Right ventricle myocardium inferior (tissue), 1 donor: ENCODE data around the gene MIEF2. TPM values are rescaled to one million over a fixed set of nuclear protein-coding genes. Genes with fewer than 3 reads are reported as not detected.
"Not testable (repeated sequence)": the region's sequence is repeated elsewhere in the genome, so short reads cannot be mapped to it uniquely, and the experiment has no call there.

Experiments
- ATAC-seq: fragments of 200-7000 bp; cut with Tn5 transposase; one replicate; pipeline ENCODE4 v1.9.1; 2020; ENCODE audit warnings: mild to moderate bottlenecking, moderate library complexity
- DNase-seq: peaks from one replicate; pipeline ENCODE4 v3.0.0; 2021; ENCODE audit errors: missing footprints
- intact Hi-C: fragments of 100-400 bp; cut with DNase I; formaldehyde crosslinking; loops from one replicate; pipeline ENCODE4 v1.11.0; 2022
- long read RNA-seq: library from polyadenylated mRNA; unstranded; transcript quantifications from one replicate; pipeline ENCODE4 v2.0.0, GENCODE V29; 2021
- total RNA-seq: library from RNA; stranded (reverse); fragmentation: NEBNext Ultra II Directional; extraction: Animal tissue kit (Norgen Biotek cat#: 25700); gene quantifications from one replicate; pipeline ENCODE4 v1.2.1, GENCODE V29; 2021
- donor health status: DM: no; HTN: yes; CAD: no; lungs with severe emphysema.

MIEF2 gene, protein sequence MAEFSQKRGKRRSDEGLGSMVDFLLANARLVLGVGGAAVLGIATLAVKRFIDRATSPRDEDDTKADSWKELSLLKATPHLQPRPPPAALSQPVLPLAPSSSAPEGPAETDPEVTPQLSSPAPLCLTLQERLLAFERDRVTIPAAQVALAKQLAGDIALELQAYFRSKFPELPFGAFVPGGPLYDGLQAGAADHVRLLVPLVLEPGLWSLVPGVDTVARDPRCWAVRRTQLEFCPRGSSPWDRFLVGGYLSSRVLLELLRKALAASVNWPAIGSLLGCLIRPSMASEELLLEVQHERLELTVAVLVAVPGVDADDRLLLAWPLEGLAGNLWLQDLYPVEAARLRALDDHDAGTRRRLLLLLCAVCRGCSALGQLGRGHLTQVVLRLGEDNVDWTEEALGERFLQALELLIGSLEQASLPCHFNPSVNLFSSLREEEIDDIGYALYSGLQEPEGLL
- 31.3 TPM for total RNA-seq
- long read RNA-seq, transcript MIEF2-201 (4 exons, 3,364 nt): major isoform, 52 of 61 reads
- long read RNA-seq, partial matches to known transcripts: 3 of 61 reads
- long read RNA-seq, other reads (novel, unspliced or antisense): 3 of 61 reads

DNA sequence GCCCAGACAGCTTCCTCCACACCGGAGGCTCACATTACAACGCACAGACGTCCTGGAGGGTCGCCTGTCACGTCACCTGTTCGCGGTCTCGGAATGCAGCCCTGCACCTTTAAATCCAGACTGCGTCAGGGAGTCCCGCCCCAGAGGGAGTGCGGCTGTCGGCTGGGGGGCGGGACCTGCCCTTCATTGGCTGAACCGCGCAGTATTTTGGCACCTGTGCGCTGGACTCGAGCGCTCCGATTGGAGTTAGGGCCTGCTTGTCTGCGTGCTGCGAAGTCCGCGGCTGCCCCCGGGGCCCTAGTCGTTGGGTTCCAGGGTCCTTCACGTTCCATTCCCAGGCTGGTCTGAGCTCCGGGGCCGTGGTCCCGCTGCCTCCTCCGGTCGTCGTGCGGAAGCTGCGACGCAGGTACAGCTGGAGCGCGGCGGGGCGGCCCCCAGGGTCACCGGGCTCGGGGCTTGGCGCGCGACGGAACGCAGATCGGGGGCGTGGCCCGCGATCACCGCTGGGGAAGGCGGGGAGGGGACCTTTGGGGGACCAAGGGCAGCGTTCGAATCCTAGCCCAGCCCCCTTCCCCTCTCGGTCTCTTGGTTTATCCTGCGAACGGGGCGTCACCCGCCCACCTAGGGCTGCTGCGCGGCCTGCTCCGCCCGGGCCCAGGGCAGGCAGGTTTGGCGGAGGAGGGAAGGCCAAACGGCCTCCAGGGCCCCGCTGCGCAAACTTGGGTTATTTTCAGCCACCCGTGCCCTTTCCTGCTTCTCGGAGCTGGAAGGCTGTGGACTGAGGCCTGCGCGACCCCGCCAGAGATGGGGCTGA lies at the start of gene MIEF2:
MIEF2 (plus strand) TSS at position 331 of the 814 bp plus-strand sequence. CDS start 2,059 bp downstream, outside the sequence.
- ATAC-seq: peak; percentile 87
- peak; percentile 98 for DNase-seq
- intact Hi-C loops: loop anchor here (1.0 to 2.0 kb wide), 2 partner anchors 54 to 120 kb away; partner anchors contain the start of genes SMCR8 and TOP3A

DNA sequence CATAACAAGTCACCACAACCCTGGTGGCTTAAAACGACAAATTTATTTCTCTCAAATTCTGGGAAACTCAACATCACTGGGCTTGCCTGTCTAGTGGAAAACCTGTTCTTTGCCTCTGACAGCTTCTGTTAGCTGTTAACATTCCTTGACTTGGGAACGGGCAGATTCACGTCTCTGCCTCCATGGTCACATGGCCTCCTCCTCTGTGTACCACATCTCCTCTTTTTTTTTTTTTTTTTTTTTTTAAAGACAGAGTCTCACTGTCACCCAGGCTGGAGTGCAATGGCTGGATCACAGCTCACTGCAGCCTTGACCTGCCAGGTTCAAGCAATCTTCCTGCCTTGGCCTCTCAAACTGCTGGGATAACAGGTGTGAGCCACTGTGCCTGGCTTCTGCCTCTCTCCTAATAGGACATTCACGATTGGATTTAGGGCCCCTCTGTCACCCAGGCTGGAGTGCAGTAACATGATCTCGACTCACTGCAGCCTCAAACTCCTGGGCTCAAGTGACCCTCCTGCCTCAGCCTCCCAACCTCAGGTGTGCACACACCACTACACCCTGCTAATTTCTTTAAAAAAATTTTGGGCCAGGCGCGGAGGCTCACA lies 46.7 kb upstream of the MIEF2 start:
- no peak for ATAC-seq
- intact Hi-C loops: no loop called here
- no peak for DNase-seq

DNA sequence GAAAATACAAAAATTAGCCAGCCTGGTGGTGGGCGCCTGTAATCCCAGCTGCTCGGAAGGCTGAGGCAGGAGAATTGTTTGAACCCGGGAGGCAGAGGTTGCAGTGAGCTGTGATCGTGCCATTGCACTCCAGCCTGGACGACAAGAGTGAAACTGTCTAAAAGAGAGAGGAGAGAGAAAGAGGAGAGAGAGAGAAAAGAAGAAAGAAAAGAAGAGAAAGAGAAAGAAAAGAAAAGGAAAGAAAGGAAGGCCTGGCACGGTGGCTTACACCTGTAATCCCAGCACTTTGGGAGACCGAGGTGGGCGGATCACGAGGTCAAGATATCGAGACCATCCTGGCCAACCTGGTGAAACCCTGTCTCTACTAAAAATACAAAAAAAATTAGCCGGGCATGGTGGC lies 43.6 kb upstream of the MIEF2 start:
- not testable (repeated sequence) for ATAC-seq, DNase-seq
- intact Hi-C loops: loop anchor here (5.0 kb wide), 2 partner anchors 35 to 75 kb away; partner anchors contain the start of gene ALKBH5

DNA sequence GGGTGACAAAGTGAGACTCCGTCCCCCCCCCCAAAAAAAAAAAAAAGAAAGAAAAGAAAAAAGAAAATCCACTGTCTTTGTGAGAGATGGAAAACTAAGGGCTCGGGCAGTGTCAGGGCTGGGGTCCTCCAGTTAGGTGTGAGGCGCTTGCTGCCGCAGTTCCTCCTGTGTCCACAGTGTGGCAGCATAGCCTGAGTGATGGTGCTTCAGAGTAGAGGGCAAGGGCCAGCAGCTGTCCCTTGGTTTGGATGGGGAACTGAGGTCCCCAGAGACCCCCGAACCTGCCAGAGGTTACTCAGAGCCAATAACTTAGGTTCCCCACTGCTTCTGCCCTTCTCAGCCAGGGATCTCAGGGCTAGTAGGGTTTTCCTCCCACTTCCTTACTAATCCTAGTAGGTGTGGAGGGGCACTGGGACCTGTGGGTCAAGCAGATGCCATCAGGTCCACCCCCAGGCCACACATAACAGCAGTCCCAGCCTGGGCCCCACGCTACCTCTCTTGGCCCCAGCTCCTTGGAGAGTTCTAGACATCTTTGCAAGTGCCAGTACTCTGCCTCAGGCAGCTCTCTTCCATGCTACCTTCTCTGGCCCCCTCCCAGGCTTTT lies 42.9 kb upstream of the MIEF2 start:
- intact Hi-C loops: loop anchor here (5.0 kb wide), 2 partner anchors 35 to 75 kb away; partner anchors contain the start of gene ALKBH5
- DNase-seq: peak; percentile 80
- ATAC-seq: peak; percentile 79

DNA sequence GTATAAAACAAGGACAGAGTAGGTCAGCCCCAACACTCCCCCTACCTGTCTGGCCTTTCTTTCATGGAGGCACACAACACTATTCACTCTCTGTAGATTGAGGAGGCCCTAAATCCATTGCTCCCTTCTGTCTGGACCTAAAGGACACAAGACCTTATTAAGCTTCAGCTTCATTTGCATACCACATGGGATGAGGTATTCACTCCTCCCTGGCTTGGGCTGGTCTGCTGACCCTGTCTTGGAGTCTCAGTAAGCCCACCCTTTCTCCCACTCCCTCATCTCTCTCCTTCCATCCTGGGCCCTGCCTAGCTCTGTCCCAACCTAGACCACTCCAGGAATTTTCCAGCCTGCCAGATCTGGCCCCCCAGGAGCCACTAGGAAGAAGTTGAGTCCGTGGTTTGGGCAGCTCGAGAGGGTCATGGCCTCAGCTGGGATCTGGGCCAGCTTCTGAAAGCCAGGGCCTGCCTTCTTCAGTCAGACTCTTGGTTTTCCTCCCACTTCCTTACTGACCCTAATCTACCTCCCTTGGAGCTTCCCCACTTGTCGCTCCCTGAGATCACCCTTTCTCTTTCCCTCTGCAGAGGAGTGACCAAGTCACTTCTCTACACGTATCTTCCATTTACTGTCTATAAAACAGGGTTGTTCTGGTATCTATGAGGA lies 41.6 kb upstream of the MIEF2 start:
- peak; percentile 58 for ATAC-seq
- intact Hi-C loops: loop anchor here (5.0 kb wide), 2 partner anchors 37 to 77 kb away; partner anchors contain the start of gene ALKBH5
- no peak for DNase-seq

DNA sequence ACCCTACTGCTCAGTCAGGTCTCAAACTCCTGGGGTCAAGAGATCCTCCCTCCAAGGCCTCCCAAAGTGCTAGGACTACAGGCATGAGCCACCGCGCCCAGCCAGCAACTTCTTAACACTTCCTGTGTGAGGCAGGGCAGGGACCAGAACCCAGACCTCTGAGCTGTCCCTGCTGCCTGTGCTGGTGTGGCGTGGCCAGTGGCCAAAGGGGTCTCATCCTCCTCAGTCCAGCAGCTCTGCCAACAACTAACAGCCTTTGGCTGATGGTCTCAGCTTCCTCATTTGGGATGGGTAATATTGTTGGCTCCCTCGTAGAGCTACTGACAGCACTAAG lies 36.4 kb upstream of the MIEF2 start:
- ATAC-seq: no peak
- DNase-seq: peak; percentile 56
- intact Hi-C loops: loop anchor here (5.0 kb wide), 1 partner anchor 93 kb away; the partner anchor contains the start of gene SMCR8

DNA sequence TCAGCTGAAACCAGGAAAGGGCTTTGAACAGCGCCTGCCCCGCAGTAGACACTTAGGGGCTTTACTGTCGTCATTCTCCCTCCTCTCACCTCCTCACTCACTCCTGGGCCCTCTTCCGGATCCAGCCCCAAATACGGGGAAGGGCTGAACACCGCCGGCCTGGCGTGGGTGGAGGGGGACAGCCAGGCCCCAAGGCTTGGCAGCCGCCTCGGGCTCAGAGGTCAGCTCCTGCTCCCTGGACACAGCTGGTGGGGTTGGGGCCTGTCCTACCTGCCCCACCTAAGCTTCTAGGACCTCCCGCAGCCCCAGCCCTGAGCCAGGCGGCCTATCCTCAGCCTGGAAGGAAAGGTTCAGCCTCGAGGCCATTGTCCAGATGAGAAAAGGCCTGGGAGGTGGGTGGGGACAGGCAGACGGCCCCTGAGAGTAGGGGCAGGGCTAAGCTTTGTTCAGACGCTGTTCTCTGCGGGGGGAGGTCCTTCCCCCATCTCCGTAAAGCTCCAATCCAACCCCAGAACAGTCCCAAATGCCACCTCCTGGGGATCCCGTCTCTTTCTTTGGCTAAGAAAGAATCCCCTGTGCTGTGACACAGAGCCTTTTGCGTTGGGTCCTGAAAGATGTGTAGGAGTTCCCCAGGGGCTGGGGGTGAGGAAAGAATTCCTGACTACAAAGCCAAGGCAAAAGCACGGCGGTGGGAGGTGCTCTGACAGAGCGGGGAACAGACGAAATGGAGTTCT lies 35.9 kb upstream of the MIEF2 start:
- DNase-seq (peak; percentile 63), ATAC-seq (peak; percentile 64)
- intact Hi-C loops: loop anchor here (5.0 kb wide), 1 partner anchor 93 kb away; the partner anchor contains the start of gene SMCR8

DNA sequence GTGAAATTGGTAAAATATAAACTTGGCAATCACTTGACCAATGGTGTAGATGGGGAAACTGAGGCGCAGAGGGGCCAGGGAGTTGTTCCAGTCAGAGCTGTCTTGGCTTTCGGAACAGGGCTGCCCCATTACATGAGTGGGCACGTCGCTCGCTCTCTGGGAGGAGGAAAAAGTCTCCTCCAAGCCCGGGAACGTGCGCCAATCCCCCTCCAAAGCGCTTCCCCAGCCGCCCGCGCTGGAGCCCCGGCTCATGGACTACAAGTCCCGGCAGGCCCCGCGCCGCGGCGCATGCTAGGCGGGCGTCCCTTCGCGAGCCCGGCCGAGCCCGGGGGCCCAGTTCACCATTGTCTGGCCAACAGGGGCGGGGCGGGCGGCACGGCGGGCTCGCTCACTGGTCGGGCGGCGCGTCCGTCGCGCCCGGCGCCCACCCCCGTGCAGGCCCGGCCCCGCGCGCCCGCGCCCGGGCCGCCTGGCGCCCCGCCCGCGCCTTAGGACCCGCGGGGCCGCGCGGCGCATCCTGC lies 35.3 kb upstream of the MIEF2 start, which contains the start of gene LLGL1:
LLGL1 (plus strand) TSS at position 515 of the 521 bp plus-strand sequence. CDS start 48 bp downstream, outside the sequence.
- DNase-seq: peak; percentile 100
- intact Hi-C loops: no loop called here
- peak; percentile 98 for ATAC-seq

DNA sequence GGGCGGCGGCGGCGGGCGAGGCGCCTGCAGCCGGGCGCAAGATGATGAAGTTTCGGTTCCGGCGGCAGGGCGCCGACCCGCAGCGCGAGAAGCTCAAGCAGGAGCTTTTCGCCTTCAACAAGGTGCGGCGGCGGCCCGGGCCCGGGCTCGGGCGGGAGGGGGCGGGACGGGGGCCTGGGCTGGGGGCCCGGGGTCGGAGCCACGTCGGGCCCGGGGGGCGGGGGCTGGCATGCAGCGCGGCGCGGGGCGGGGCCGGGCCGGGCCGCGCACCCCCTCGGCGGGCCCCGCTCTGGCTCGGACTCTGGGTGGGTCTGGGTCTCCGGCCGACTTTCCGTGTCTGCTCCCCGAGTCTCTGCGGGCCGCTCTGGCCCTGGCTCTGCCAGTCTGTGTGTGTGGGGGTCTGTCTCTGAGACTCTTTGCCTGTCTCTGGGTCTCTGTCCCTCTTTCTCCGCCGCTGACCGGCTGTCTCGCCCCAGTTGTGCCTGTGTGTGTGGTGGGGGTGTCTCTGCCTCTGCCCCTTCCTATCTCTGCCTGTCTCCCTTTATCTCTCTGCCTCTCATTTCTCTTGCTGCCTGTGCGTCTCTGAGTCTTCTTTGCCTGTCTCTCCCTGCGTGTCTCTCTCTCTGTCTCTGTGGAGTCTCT lies 34.7 kb upstream of the MIEF2 start:
- ATAC-seq (no peak), DNase-seq (peak; percentile 34)
- intact Hi-C loops: no loop called here

DNA sequence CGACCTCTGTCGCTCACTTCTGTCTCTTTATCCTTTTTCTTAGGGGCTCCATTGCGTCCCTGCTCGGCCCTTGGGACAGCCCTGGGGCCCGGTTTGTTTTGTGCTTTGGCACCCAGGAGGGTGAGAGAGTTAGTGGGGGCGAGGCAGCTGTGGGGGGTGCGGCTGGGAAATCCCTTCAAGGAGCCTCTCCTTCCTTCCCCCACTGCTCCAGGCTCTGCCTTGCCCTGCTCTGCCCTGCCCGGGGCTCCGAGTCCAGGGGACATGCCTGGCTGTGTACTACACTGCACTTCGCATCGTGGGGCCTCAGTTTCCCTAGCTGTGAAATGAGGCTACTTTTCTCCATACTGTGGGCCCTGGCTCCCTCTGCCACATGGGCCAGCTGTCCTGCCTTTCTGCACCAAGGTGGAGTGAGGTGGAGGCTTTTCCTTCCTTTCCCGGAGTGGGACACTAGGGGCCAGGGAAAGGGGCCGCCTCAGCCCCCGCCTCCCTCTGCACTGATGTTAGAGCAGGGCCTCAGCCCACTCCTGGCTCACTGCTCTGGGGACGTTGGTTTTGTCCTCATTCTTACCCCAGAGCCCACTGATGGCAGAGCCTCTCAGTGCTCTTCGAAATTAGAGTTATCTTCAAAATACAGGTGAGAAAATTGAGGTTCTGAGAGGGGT lies 34.0 kb upstream of the MIEF2 start:
- ATAC-seq: no peak
- peak; percentile 32 for DNase-seq
- intact Hi-C loops: no loop called here

DNA sequence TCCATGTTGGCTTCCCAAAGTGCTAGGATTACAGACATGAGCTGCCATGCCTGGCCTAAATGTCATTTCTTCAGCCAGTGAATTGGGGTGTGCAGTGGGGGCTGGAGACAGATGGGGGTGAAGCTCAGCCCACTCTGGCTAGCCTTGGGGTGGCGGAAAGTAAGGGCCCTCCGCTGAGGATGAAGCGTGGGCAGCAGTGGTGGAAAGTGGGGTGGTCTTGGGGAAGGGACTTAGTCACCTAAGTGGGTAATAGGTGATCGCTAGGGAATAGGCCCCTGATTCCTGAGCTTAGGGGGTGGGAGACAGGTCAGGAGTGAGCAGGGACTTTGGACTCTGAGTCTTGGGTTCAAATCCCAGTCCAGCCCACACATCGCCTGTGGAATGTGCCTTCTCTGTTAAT lies 32.8 kb upstream of the MIEF2 start:
- ATAC-seq (no peak), DNase-seq (no peak)
- intact Hi-C loops: no loop called here

DNA sequence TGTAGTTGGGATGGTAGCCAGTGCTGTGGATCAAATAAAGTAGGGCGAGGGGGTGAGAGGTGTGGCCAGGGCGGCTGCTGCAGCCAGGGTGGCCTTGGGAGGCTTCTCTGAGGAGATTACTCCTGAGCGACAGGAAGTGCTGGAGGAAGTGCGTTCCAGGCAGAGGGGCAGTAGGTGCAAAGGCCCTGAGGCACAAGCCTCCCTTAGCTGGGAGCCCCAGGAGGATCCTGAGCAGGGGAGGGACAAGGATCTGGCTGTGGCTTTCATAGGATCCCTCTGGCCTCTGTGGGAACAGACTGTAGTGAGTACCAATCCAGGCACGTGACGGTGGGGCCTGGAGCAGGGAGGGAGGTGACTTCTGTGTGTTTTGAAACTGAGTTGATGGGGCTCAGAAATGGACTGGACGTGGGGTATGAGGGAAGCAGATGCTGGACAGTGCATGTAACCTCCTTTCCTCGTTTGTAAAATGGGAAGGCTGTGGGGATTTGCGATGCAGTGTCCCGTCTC lies 32.2 kb upstream of the MIEF2 start:
- DNase-seq: peak; percentile 4
- intact Hi-C loops: no loop called here
- no peak for ATAC-seq

DNA sequence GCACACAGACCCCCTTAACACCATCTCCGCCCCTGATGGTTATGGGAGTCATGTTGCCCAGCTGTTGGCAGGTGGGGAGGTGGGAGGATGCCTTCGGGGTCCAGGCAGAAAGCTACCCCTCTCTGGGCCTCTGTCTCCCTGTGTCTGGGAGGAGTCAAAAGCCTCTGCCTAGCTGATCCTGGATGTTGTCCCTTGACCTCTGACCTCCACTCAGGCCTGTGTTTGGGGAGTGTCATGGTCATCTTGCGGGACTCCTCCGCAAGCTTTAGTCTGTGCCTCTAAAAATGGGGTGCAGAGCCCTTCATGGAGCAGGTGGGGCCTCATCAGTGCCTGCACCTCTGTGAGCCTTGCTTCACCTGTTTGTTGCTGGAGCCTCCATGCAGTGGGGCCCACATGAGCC lies 31.2 kb upstream of the MIEF2 start:
- intact Hi-C loops: no loop called here
- DNase-seq (peak; percentile 23), ATAC-seq (no peak)

DNA sequence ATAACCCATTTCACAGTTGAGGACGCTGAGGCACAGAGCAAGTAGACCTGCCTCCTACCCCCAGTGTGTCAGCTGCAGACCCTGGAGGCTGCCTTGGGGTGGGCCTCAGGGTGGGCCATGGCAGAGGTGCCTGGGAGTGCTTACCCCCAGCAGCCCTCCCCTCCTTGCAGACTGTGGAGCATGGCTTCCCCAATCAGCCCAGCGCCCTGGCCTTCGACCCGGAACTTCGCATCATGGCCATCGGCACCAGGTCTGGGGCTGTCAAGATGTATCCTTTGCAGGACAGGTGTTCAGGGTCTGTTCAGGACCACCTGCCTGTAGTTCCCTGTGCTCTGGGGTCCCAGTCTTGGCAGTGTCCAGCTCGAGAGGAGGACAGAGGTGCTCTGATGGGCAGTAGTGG lies 30.7 kb upstream of the MIEF2 start:
- intact Hi-C loops: no loop called here
- ATAC-seq (no peak), DNase-seq (peak; percentile 58)

DNA sequence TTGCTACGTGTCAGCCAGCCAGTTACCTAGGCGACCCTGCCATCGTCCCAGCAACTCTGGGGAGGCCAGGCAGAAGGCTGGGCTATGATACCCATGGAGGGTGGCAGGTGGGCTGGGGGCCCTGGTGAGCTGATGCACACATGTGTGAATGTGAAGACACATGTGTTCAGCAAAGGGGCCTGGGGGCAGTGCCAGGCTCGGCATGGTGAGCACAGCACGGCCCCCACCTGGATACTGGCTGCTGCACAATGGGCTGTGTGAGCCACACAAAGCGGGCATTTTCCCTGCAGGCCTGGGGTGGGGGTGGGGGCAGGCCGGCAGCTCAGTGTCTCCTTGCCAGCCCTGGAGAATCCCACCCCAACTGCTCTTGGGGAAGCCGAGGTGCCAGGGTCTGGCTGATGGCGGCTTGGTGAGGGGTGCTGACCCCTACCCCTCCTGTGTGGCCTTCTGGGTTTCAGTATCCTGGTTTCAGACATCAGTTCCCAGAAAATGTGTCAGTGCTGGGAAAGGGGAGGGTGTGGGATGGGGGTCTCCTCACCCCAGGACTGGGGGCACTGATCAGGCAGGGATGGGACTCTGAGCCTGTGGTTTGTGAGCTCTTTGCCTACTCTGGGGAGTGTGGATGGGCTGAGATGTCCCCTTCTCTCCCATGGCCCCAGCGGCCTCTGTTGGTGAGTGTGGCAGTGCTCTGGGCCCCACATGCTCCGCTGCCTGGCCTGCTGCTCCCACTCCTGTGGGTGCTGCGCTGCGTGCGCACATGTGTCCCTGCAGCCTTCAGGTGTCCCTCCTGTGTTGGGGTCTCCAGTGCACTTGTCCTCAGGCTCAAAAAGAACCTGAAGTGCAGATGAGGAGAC lies 29.9 kb upstream of the MIEF2 start:
- DNase-seq (peak; percentile 44), ATAC-seq (no peak)

More for the DNA sequence above, 29.9 kb upstream of the MIEF2 start:
- intact Hi-C loops: no loop called here
